Prostate gland (tissue), 2 donors: Measurements from ENCODE around the gene SLC13A3. TPM values are rescaled to one million over a fixed set of nuclear protein-coding genes. Genes with fewer than 3 reads are reported as not detected.

Experiments used
- DNase-seq: peaks from one replicate; pipeline ENCODE4 v3.0.0-alpha.2; 2019; ENCODE audit warnings: low spot score
- H3K27ac ChIP-seq, 2 donors: fragments of 200-600 bp; sonication (generic); 2 replicates each; pipeline ENCODE4 v1.5.1; 2017 to 2019
- H3K27me3 ChIP-seq: fragments of 200-600 bp; sonication (generic); replicated peaks from 2 replicates; pipeline ENCODE4 v1.5.1; 2019; ENCODE audit not compliant: insufficient read depth
- H3K36me3 ChIP-seq, 2 donors: fragments of 200-600 bp; sonication (generic); 1 replicate in 1 of 2; 2 replicates in 1 of 2; pipeline versions ENCODE4 v1.5.1 to v1.8.1; 2017 to 2019
- H3K4me1 ChIP-seq: fragments of 200-600 bp; sonication (generic); replicated peaks from 2 replicates; pipeline ENCODE4 v1.5.1; 2019
- H3K4me3 ChIP-seq, 2 donors: fragments of 200-600 bp; sonication (generic); 2 replicates each; pipeline ENCODE4 v1.5.1; 2017 to 2019
- H3K9me3 ChIP-seq: fragments of 200-600 bp; sonication (generic); 2 replicates; pipeline ENCODE4 v1.5.1; 2017
- POLR2A ChIP-seq: fragments of 450-650 bp; IDR thresholded peaks from one replicate; pipeline ENCODE4 v1.6.1; 2016; ENCODE audit warnings: antibody characterized with exemption, mild to moderate bottlenecking
- POLR2AphosphoS5 ChIP-seq: sonication (generic); formaldehyde crosslinking; IDR thresholded peaks from one replicate; pipeline ENCODE4 v1.6.1; 2017; ENCODE audit warnings: antibody characterized with exemption
- WGBS: methylation state at CpG from one replicate; pipeline ENCODE4 v1.1.5; 2018; 5-methylcytosine and 5-hydroxymethylcytosine counted together
- intact Hi-C: fragments of 100-400 bp; cut with DNase I; formaldehyde crosslinking; loops from one replicate; pipeline ENCODE4 v1.14.2; 2022
- total RNA-seq, 2 donors: library from RNA; depleted of rRNA; stranded (reverse); fragments of >200 nt; gene quantifications; one replicate each; pipeline ENCODE4 v1.1.0, GENCODE V29; 2016
- TF ChIP-seq, protein P1 (sequence below), 4 experiments: fragments of 200-600 bp in 2 of 4; fragments of 450-650 bp in 2 of 4; sonication (generic) in 2 of 4; IDR thresholded peaks; 1 replicate in 3 of 4; 2 replicates in 1 of 4; pipeline ENCODE4 v1.5.1; 2016 to 2019; ENCODE audit warnings: antibody characterized with exemption in 4 of 4, mild to moderate bottlenecking in 2 of 4, moderate library complexity in 2 of 4

The SLC13A3 gene
- total RNA-seq, 2 donors from 2014 or later, result 10.5 to 16.9 TPM

GRCh38 chr20:46614503-46614902 lies 36.8 kb downstream of the SLC13A3 start:
- Histone ChIP-seq H3K4me1 (no peaks in the 10 kb centered on the region), H3K4me3 (no peak overlapping the region), H3K27ac (no peak overlapping the region), H3K9me3 (no peaks in the 10 kb centered on the region), H3K36me3 (no peaks in the 10 kb centered on the region), H3K27me3 (no peaks in the 10 kb centered on the region)
- no peak for DNase-seq
- intact Hi-C loops, result no loop called here
- no peak for TF ChIP-seq POLR2AphosphoS5
- TF ChIP-seq, protein P1, sequence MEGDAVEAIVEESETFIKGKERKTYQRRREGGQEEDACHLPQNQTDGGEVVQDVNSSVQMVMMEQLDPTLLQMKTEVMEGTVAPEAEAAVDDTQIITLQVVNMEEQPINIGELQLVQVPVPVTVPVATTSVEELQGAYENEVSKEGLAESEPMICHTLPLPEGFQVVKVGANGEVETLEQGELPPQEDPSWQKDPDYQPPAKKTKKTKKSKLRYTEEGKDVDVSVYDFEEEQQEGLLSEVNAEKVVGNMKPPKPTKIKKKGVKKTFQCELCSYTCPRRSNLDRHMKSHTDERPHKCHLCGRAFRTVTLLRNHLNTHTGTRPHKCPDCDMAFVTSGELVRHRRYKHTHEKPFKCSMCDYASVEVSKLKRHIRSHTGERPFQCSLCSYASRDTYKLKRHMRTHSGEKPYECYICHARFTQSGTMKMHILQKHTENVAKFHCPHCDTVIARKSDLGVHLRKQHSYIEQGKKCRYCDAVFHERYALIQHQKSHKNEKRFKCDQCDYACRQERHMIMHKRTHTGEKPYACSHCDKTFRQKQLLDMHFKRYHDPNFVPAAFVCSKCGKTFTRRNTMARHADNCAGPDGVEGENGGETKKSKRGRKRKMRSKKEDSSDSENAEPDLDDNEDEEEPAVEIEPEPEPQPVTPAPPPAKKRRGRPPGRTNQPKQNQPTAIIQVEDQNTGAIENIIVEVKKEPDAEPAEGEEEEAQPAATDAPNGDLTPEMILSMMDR (IDR thresholded peaks at IDR 0.05), result no peak
- TF ChIP-seq POLR2A, result no peak
- WGBS, result 84% methylated on average over 1 of the region's 1 CpG

DNA sequence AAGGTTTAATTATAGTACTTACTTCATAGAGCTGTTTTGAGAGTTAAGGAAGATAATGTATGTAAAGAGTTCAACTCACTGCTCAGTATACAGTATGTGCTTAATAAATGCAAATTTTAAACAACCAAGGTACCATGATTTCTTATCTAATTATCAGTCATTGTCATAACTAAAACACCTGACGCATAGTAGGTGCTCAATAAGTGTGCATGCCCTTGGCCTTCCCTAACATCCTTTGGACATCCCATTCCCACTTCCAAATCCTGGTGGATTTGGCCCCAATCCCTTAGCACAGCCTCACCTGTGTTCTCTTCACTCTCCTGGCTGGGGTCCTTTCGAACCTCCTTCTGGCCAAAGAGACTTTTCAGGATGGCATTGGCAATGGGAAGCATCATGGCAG lies 41.1 kb downstream of the SLC13A3 start:
- 98% methylated on average over 2 of the region's 2 CpGs for whole genome bisulfite sequencing
- Histone ChIP-seq H3K4me1 (no peaks in the 10 kb centered on the region), H3K9me3 (no peaks in the 10 kb centered on the region), H3K27me3 (no peaks in the 10 kb centered on the region), H3K27ac (no peak overlapping the region), H3K4me3 (no peak overlapping the region), H3K36me3 (no peaks in the 10 kb centered on the region)
- intact Hi-C loops, result no loop called here
- DNase-seq, result no peak
- TF ChIP-seq, protein P1 (IDR thresholded peaks at IDR 0.05), result no peak
- no peak for TF ChIP-seq POLR2AphosphoS5
- no peak for TF ChIP-seq POLR2A

- Histone ChIP-seq H3K4me3 (no peak overlapping the region), H3K36me3 (no peaks in the 10 kb centered on the region), H3K27ac (no peak overlapping the region), H3K9me3 (no peaks in the 10 kb centered on the region), H3K4me1 (no peaks in the 10 kb centered on the region), H3K27me3 (no peaks in the 10 kb centered on the region)
- intact Hi-C loops, result no loop called here
- no peak for DNase-seq
- WGBS, result 95% methylated on average over 4 of the region's 4 CpGs
- TF ChIP-seq POLR2AphosphoS5, result no peak
- TF ChIP-seq, protein P1 (IDR thresholded peaks at IDR 0.05), result no peak
- TF ChIP-seq POLR2A, result no peak
Measured at GRCh38 chr20:46609043-46609442, 42.2 kb downstream of the SLC13A3 start.

DNA sequence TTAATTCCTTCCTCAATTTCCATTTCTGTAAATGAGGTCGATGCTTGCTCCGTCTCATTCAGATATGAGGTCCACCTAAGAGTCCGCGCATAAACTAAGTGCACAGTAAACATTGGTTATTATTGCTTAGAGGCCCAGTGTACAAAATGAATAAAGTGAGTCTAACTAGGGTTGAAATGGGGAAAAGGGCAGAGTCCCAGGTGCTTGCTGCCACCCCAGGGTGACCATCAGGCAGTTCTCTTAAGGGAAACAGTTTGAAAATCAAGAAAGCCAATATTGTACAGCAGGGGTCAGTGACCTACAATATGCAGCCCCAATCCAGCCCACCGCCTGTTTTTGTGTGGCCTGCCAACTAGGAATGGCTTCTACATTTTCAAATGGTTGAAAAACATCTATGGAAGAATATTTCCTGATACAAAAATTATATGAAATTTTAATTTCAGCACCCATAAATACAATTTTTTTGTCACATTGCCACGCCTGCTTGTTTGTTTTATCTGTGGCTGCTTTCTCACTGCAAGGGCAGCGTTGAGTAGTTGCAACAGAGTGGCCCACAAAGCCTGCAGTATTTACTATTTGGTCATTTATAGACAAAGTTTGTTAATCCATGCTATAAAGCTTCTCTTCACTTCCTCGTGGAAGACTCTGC lies 43.3 kb downstream of the SLC13A3 start:
- Histone ChIP-seq H3K4me1 (no peaks in the 10 kb centered on the region), H3K36me3 (no peaks in the 10 kb centered on the region), H3K27ac (no peak overlapping the region), H3K9me3 (no peaks in the 10 kb centered on the region), H3K4me3 (no peak overlapping the region), H3K27me3 (no peaks in the 10 kb centered on the region)
- TF ChIP-seq POLR2A (no peak), POLR2AphosphoS5 (no peak)
- TF ChIP-seq, protein P1 (IDR thresholded peaks at IDR 0.05), result no peak
- intact Hi-C loops, result no loop called here
- DNase-seq, result no peak
- 82% methylated on average over 8 of the region's 8 CpGs for WGBS

GRCh38 chr20:46607191-46607848 lies 43.9 kb downstream of the SLC13A3 start:
- H3K4me1 ChIP-seq, result no peaks in the 10 kb centered on the region
- intact Hi-C loops, result no loop called here

More at GRCh38 chr20:46607191-46607848, 43.9 kb downstream of the SLC13A3 start:
- no peak for DNase-seq
- no peaks in the 10 kb centered on the region for H3K36me3 ChIP-seq
- H3K27me3 ChIP-seq, result no peaks in the 10 kb centered on the region
- no peak overlapping the region for H3K4me3 ChIP-seq
- H3K27ac ChIP-seq, result no peak overlapping the region
- no peaks in the 10 kb centered on the region for H3K9me3 ChIP-seq
- 94% methylated on average over 4 of the region's 4 CpGs for WGBS
- TF ChIP-seq, protein P1 (IDR thresholded peaks at IDR 0.05), result no peak
- no peak for TF ChIP-seq POLR2A
- no peak for TF ChIP-seq POLR2AphosphoS5
